Mesendoderm (in vitro differentiated cells): ENCODE data around the gene GJA4.

Source experiments
- DNase-seq: peaks from one replicate; pipeline ENCODE4 v3.0.0; 2013
- H2AK5ac ChIP-seq: 2 replicates; pipeline ENCODE4 v1.6.1; 2013; ENCODE audit warnings: low read length, inconsistent platforms
- H2BK120ac ChIP-seq: 2 replicates; pipeline ENCODE4 v1.6.1; 2013; ENCODE audit warnings: low read depth, mild to moderate bottlenecking, low read length, moderate library complexity, mixed read lengths
- H2BK15ac ChIP-seq: replicated peaks from 2 replicates; pipeline ENCODE4 v1.6.1; 2013; ENCODE audit warnings: low read depth, mild to moderate bottlenecking, moderate library complexity
- H2BK5ac ChIP-seq: 2 replicates; pipeline ENCODE4 v1.6.1; 2013; ENCODE audit warnings: low read length, inconsistent platforms
- H3K18ac ChIP-seq: 2 replicates; pipeline ENCODE4 v1.6.1; 2013; ENCODE audit warnings: mild to moderate bottlenecking, low read length, mixed read lengths
- H3K23ac ChIP-seq: one replicate; pipeline ENCODE4 v1.6.1; 2013; ENCODE audit warnings: low read length
- H3K27ac ChIP-seq: 2 replicates; pipeline ENCODE4 v1.5.1; 2013; ENCODE audit warnings: low read depth, mild to moderate bottlenecking, inconsistent platforms, low read length, moderate library complexity
- H3K27me3 ChIP-seq: 2 replicates; pipeline ENCODE4 v1.6.1; 2013; ENCODE audit warnings: low read length, control low read depth, mild to moderate bottlenecking, inconsistent platforms; ENCODE audit not compliant: insufficient read depth, poor library complexity
- H3K36me3 ChIP-seq: 2 replicates; pipeline ENCODE4 v1.6.1; 2013; ENCODE audit warnings: low read length, inconsistent platforms; ENCODE audit not compliant: control insufficient read depth, insufficient read depth
- H3K4ac ChIP-seq: one replicate; pipeline ENCODE4 v1.6.1; 2013; ENCODE audit warnings: low read depth, mild to moderate bottlenecking, low read length, moderate library complexity
- H3K4me1 ChIP-seq: 2 replicates; pipeline ENCODE4 v1.6.1; 2013; ENCODE audit warnings: low read depth, low read length, inconsistent platforms; ENCODE audit not compliant: control insufficient read depth
- H3K4me2 ChIP-seq: 2 replicates; pipeline ENCODE4 v1.6.1; 2013; ENCODE audit warnings: low read length
- H3K4me3 ChIP-seq: 2 replicates; pipeline ENCODE4 v1.5.1; 2013; ENCODE audit warnings: mild to moderate bottlenecking, low read length
- H3K56ac ChIP-seq: one replicate; pipeline ENCODE4 v1.6.1; 2013; ENCODE audit warnings: low read length
- H3K79me1 ChIP-seq: 2 replicates; pipeline ENCODE4 v1.6.1; 2013; ENCODE audit warnings: low read length, inconsistent platforms
- H3K79me2 ChIP-seq: 2 replicates; pipeline ENCODE4 v1.6.1; 2013; ENCODE audit warnings: mild to moderate bottlenecking, low read length; ENCODE audit not compliant: control insufficient read depth, insufficient read depth
- H3K9ac ChIP-seq: 2 replicates; pipeline ENCODE4 v1.6.1; 2013; ENCODE audit warnings: low read length, inconsistent platforms
- H4K5ac ChIP-seq: one replicate; pipeline ENCODE4 v1.6.1; 2013; ENCODE audit warnings: low read length
- H4K8ac ChIP-seq: one replicate; pipeline ENCODE4 v1.6.1; 2013; ENCODE audit warnings: low read depth, mild to moderate bottlenecking, control low read depth, low read length, moderate library complexity
- WGBS: extraction: QIAGEN DNeasy Blood & Tissue Kit; methylation state at CpG from one replicate; pipeline ENCODE4 v1.1.7; 2013; ENCODE audit warnings: low lambda C conversion rate, missing lambda C conversion rate; ENCODE audit not compliant: insufficient coverage; ENCODE audit errors: extremely low coverage; 5-methylcytosine and 5-hydroxymethylcytosine counted together

The GJA4 gene

DNA sequence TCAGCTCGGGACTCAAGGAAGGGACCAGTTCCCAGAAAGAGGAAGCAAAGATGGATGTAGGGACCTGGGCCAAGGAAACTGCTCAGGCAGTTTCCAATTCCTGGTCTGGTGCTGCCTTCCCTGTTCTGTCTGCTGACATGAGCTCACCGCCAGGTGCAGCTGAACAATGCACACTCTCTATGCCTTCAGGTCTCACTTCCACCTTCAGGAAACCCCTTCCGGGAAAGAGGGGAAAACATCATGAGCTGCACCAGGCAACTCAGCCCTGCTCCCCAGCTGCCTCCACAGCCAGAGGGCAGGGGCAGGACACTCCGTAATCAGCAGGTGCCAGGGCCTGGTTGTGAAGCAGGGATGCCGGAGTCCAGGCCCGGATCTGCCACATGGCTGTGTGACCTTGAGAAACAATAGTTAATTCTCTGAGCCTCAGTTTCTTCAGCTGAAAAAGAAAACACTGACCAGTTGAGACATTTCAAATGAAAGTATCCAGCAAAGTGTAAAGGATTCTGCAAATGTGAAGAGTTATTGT lies 39.0 kb downstream of the GJA4 start:
- no peak overlapping the region for H3K4me2 ChIP-seq
- no peak overlapping the region for H2BK5ac ChIP-seq
- no peak overlapping the region for H2BK15ac ChIP-seq
- H2AK5ac ChIP-seq: no peak overlapping the region
- no peak overlapping the region for H4K5ac ChIP-seq
- DNase-seq: no peak
- no peaks in the 10 kb centered on the region for H3K27me3 ChIP-seq
- H3K9ac ChIP-seq: no peak overlapping the region
- H3K4me3 ChIP-seq: no peak overlapping the region
- no peak overlapping the region for H3K4ac ChIP-seq
- H4K8ac ChIP-seq: no peak overlapping the region
- H3K23ac ChIP-seq: no peak overlapping the region
- no peak overlapping the region for H3K56ac ChIP-seq
- H3K36me3 ChIP-seq: no peaks in the 10 kb centered on the region
- H2BK120ac ChIP-seq: no peak overlapping the region
- no peak overlapping the region for H3K18ac ChIP-seq
- no peaks in the 10 kb centered on the region for H3K79me1 ChIP-seq
- H3K27ac ChIP-seq: no peak overlapping the region
- no peaks in the 10 kb centered on the region for H3K4me1 ChIP-seq
- H3K79me2 ChIP-seq: no peaks in the 10 kb centered on the region
- no CpG with 5 or more reads among the region's 6 CpGs for WGBS

GRCh38 chr1:34833711-34834110 lies 40.9 kb downstream of the GJA4 start:
- DNase-seq: no peak
- no peak overlapping the region for H2BK120ac ChIP-seq

DNA sequence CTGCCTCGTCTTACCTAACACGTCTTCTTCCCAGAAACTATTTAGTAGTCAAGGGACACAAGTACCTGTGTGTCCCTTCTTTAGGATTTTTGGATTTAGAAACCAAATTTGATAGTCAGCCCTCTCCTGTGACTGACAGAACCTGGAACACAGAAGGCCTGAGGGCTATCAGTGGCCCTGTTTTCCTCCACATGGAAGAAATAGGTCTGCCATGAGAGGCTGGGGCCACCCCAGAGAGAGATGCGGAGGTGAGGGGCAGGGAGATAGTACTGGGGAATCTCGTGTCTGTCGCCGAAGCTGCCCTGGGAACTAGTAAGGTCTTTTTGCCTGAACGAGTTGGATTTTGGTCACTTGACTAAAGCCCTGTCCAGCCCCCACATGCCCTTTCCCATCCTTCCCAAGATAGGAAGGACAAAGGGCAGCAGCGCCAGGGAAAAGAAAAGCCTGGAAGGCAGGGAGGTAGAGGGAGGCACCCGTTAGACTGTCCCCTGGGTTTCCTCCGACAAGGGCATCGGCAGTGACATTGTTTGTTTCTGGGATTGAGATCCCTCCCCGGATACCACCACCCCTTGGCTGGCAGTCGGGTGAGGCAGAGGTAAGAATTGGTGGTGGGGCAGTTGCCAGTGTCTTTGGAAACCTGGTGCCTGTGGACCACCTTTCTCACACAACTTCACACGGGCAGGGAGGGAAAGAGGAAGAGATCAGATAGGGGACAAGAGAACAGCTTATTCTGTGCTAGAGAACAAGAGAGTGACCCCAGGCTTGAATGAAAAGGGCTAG lies 46.9 kb downstream of the GJA4 start:
- H4K5ac ChIP-seq: no peak overlapping the region
- H2AK5ac ChIP-seq: no peak overlapping the region
- H3K4ac ChIP-seq: no peak overlapping the region
- no peaks in the 10 kb centered on the region for H3K27me3 ChIP-seq
- no peak overlapping the region for H3K56ac ChIP-seq
- no peak overlapping the region for H3K27ac ChIP-seq
- no peak for DNase-seq
- no peak overlapping the region for H2BK120ac ChIP-seq
- WGBS: no CpG with 5 or more reads among the region's 14 CpGs
- H2BK5ac ChIP-seq: no peak overlapping the region
- no peak overlapping the region for H3K9ac ChIP-seq
- H3K4me3 ChIP-seq: no peak overlapping the region
- H2BK15ac ChIP-seq: no peak overlapping the region
- H3K4me2 ChIP-seq: no peak overlapping the region
- H3K18ac ChIP-seq: no peak overlapping the region
- H3K79me1 ChIP-seq: no peaks in the 10 kb centered on the region
- H3K36me3 ChIP-seq: no peaks in the 10 kb centered on the region
- no peak overlapping the region for H4K8ac ChIP-seq
- no peak overlapping the region for H3K23ac ChIP-seq
- H3K4me1 ChIP-seq: peaks cover 18% of the 10 kb centered on the region
- no peaks in the 10 kb centered on the region for H3K79me2 ChIP-seq

More at GRCh38 chr1:34833711-34834110, 40.9 kb downstream of the GJA4 start:
- H3K23ac ChIP-seq: no peak overlapping the region
- H4K8ac ChIP-seq: no peak overlapping the region
- no peak overlapping the region for H3K18ac ChIP-seq
- no peak overlapping the region for H3K56ac ChIP-seq
- no peak overlapping the region for H4K5ac ChIP-seq
- H3K4me3 ChIP-seq: no peak overlapping the region
- no peak overlapping the region for H3K4me2 ChIP-seq
- H3K27ac ChIP-seq: no peak overlapping the region
- H3K36me3 ChIP-seq: no peaks in the 10 kb centered on the region
- no peak overlapping the region for H2BK5ac ChIP-seq
- no peak overlapping the region for H3K4ac ChIP-seq
- no peak overlapping the region for H2AK5ac ChIP-seq
- no peaks in the 10 kb centered on the region for H3K79me1 ChIP-seq
- H3K27me3 ChIP-seq: no peaks in the 10 kb centered on the region
- no peak overlapping the region for H3K9ac ChIP-seq
- no peaks in the 10 kb centered on the region for H3K79me2 ChIP-seq
- no CpG with 5 or more reads among the region's 1 CpG for WGBS
- H2BK15ac ChIP-seq: no peak overlapping the region
- H3K4me1 ChIP-seq: no peaks in the 10 kb centered on the region

- H3K4me1 ChIP-seq: peaks cover 22% of the 10 kb centered on the region
- no peak overlapping the region for H3K56ac ChIP-seq
- no peak overlapping the region for H3K4me2 ChIP-seq
- H3K79me2 ChIP-seq: no peaks in the 10 kb centered on the region
- no peak overlapping the region for H2BK5ac ChIP-seq
- no peak overlapping the region for H2BK15ac ChIP-seq
- no peak overlapping the region for H3K4ac ChIP-seq
- H2BK120ac ChIP-seq: no peak overlapping the region
- H3K79me1 ChIP-seq: no peaks in the 10 kb centered on the region
- H3K23ac ChIP-seq: no peak overlapping the region
- no peaks in the 10 kb centered on the region for H3K36me3 ChIP-seq
- no CpG with 5 or more reads among the region's 3 CpGs for WGBS
- no peak overlapping the region for H2AK5ac ChIP-seq
- DNase-seq: no peak
- no peak overlapping the region for H4K8ac ChIP-seq
- H3K18ac ChIP-seq: no peak overlapping the region
- no peaks in the 10 kb centered on the region for H3K27me3 ChIP-seq
- no peak overlapping the region for H3K4me3 ChIP-seq
- H3K9ac ChIP-seq: no peak overlapping the region
- H3K27ac ChIP-seq: no peak overlapping the region
- no peak overlapping the region for H4K5ac ChIP-seq
These were observed 47.6 kb downstream of the GJA4 start for GRCh38 chr1:34840426-34840825.

- Histone ChIP-seq H3K23ac (no peak overlapping the region), H3K4me1 (peaks cover 22% of the 10 kb centered on the region), H2BK15ac (no peak overlapping the region), H3K4me2 (no peak overlapping the region), H4K8ac (no peak overlapping the region), H3K4ac (peak overlapping the region; percentile 43), H2AK5ac (no peak overlapping the region), H2BK5ac (no peak overlapping the region), H3K4me3 (no peak overlapping the region), H3K18ac (no peak overlapping the region), H2BK120ac (no peak overlapping the region), H3K56ac (peak overlapping the region; percentile 10), H3K79me2 (no peaks in the 10 kb centered on the region), H3K36me3 (no peaks in the 10 kb centered on the region), H3K27me3 (no peaks in the 10 kb centered on the region), H4K5ac (no peak overlapping the region), H3K27ac (peak overlapping the region; percentile 87), H3K79me1 (no peaks in the 10 kb centered on the region), H3K9ac (no peak overlapping the region)
- DNase-seq: no peak
- WGBS: no CpG with 5 or more reads among the region's 3 CpGs
These were observed 49.3 kb downstream of the GJA4 start for GRCh38 chr1:34842073-34842472.
